GM12875 (cell line): Measurements from ENCODE around the gene BBX.

Source experiments
- H3K4me3 ChIP-seq: one replicate; pipeline ENCODE4 v1.5.1; 2011; ENCODE audit warnings: low read depth, low read length, control low read depth
- CTCF ChIP-seq: IDR thresholded peaks from 2 replicates; pipeline ENCODE4 v1.5.1; 2011; ENCODE audit warnings: low read depth, mild to moderate bottlenecking, control low read depth, inconsistent platforms, low read length, moderate library complexity, borderline replicate concordance; ENCODE audit not compliant: insufficient read depth

The BBX gene

GRCh38 chr3:107679921-107680320, 157.2 kb downstream of the BBX start:
- TF ChIP-seq CTCF, result no peak
- H3K4me3 ChIP-seq, result no peak overlapping the region

DNA sequence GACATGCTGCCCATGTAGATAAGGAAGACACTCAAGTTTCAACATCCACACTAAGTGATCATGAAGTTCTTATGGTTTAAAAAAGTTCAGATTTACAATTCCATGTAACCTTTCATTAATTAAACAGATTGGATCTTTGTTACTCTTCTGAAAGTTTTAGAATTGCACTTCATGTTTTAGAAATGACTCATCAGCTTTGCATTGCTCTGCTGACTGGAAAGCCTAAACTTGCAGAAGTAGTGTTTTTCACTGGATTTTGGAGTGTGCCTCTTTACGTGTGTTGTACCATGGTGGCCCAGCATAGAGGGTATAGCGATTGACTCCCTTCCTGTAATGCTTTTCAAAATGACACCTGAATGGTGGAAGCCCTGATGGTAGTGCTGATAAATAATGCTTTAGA, 157.9 kb downstream of the BBX start:
- TF ChIP-seq CTCF, result no peak
- H3K4me3 ChIP-seq, result no peak overlapping the region

GRCh38 chr3:107681396-107681795, 158.6 kb downstream of the BBX start:
- no peak for TF ChIP-seq CTCF
- no peak overlapping the region for H3K4me3 ChIP-seq

DNA sequence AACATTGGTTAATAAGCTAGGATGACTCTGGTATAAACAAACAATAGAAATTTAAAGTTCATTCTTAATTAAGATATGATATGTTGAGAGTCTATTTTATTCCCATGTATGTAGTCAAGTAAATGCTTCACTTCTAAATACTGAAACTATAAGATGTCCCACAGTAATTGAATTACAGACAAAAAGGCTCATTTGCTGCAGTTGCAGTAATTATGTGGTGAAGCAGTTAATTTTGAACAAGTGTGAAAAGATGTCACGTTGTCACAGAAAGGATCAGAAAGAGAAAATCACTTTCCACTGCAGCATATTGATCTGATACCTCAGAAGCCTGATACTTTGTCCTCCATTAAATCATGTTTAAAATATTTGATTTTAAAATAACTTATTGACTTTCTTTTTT, 159.8 kb downstream of the BBX start:
- no peak for TF ChIP-seq CTCF
- H3K4me3 ChIP-seq, result no peak overlapping the region

DNA sequence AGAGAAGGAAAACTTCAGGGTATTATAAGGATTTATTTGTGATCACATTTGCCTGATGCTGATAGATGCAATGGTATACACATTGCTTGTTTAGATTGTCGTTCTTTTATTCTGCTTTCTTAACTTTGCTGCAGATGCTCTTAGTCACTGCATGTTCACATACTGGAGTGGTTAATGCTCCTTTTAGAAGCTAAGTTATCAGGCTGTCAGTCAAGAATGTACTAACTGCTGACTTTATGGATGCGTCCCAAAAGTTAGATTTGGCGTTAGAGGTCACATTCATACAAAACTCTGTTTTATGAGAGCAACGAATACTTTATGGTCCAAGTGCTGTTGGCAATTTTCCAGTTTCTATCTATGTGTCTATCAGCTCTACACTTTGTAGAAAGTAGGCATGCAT, 160.7 kb downstream of the BBX start:
- no peak for TF ChIP-seq CTCF
- H3K4me3 ChIP-seq, result no peak overlapping the region

DNA sequence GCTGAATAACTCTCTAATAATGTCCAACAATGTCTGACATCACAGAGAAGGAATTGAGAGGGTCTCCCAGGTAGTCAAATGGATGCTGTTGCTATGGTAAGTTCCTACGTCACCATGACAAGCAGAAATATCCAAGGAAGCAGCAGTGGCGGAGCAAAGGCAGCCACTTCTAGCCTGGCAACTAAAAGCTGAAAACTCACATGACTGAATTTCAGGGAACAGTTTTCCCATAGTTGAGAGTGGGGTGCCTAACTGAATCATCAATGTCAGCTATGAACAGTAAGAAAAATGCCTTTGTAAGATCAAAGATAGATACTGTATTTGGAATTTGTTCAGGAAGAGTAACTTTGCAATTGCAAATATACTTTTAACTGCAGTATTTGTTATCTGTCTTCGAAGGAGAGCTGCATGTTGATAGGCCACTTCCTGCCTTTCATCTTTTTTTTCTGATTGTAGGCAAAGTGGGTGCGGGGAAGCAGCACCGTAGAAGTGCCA, 161.7 kb downstream of the BBX start:
- TF ChIP-seq CTCF, result no peak
- H3K4me3 ChIP-seq, result no peak overlapping the region

- no peak overlapping the region for H3K4me3 ChIP-seq
- no peak for TF ChIP-seq CTCF
These were observed 162.6 kb downstream of the BBX start for GRCh38 chr3:107685383-107685782.
